Erythroblast (primary cell): ENCODE results near the gene PRKG1.

Experiments used
- GATA1 ChIP-seq: IDR thresholded peaks from 2 replicates; pipeline ENCODE4 v1.6.1; 2011; ENCODE audit warnings: low read depth, mild to moderate bottlenecking, control low read depth, low read length, moderate library complexity
- POLR2A ChIP-seq: IDR thresholded peaks from 2 replicates; pipeline ENCODE4 v1.6.1; 2011; ENCODE audit warnings: mild to moderate bottlenecking, low read length

DNA sequence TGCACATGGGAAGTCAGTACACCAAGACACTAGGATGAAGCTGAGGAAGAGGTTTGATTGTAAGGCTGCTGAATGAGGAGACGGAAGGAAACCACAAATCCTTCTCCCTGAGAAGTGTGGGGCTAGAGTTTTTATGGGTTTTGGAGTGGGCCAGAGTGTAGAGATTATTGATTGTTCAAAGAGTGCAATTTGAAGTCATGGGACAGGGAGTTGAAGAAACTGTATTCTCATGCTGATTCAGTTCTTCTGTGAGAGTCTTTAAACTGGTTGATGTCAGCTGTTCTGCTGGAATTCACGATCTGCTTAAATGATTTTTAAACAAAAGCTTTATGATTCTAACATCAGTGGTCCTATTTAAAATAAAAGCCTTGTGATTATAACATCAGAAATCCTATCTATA lies 533.9 kb downstream of the PRKG1 start:
- TF ChIP-seq POLR2A: no peak
- TF ChIP-seq GATA1: no peak
